Loucy (cell line): Measurements from ENCODE around the gene FOSL1.

Experiments
- EZH2phosphoT487 ChIP-seq: fragments of 200-600 bp; IDR thresholded peaks from 2 replicates; pipeline ENCODE4 v1.6.1; 2018; ENCODE audit warnings: antibody characterized with exemption, mild to moderate bottlenecking, moderate library complexity, borderline replicate concordance
- TF ChIP-seq, protein P1 (sequence below): fragments of 200-600 bp; sonication (generic); conservative IDR thresholded peaks from 2 replicates; pipeline ENCODE4 v1.5.1; 2014; ENCODE audit warnings: mild to moderate bottlenecking, antibody characterized with exemption, low read length

DNA sequence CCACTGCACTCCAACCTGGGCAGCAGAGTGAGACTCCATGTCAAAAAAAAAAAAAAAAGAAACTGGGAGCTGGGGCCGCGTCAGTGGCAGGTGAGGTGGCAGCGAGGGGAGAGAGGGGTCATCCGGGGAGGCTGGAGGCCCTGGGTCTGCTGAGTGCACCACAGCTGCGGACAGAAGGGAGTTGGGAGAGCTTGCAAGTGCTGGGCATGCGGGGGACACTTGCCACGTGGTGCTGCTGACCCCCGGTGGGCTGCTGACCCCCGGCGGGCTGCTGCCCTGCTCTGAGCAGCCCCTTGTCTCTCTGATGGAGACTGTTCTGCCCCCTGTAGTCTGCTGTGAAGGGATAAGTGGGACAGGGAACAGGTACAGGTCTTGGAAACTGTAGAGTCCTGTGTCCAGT, 21.7 kb upstream of the FOSL1 start:
- TF ChIP-seq, protein P1, sequence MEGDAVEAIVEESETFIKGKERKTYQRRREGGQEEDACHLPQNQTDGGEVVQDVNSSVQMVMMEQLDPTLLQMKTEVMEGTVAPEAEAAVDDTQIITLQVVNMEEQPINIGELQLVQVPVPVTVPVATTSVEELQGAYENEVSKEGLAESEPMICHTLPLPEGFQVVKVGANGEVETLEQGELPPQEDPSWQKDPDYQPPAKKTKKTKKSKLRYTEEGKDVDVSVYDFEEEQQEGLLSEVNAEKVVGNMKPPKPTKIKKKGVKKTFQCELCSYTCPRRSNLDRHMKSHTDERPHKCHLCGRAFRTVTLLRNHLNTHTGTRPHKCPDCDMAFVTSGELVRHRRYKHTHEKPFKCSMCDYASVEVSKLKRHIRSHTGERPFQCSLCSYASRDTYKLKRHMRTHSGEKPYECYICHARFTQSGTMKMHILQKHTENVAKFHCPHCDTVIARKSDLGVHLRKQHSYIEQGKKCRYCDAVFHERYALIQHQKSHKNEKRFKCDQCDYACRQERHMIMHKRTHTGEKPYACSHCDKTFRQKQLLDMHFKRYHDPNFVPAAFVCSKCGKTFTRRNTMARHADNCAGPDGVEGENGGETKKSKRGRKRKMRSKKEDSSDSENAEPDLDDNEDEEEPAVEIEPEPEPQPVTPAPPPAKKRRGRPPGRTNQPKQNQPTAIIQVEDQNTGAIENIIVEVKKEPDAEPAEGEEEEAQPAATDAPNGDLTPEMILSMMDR = no peak
- TF ChIP-seq EZH2phosphoT487 = no peak
